ENCODE measurements around the gene AFTPH. TPM values are rescaled to one million over a fixed set of nuclear protein-coding genes. Genes with fewer than 3 reads are reported as not detected.

Gene AFTPH, protein sequence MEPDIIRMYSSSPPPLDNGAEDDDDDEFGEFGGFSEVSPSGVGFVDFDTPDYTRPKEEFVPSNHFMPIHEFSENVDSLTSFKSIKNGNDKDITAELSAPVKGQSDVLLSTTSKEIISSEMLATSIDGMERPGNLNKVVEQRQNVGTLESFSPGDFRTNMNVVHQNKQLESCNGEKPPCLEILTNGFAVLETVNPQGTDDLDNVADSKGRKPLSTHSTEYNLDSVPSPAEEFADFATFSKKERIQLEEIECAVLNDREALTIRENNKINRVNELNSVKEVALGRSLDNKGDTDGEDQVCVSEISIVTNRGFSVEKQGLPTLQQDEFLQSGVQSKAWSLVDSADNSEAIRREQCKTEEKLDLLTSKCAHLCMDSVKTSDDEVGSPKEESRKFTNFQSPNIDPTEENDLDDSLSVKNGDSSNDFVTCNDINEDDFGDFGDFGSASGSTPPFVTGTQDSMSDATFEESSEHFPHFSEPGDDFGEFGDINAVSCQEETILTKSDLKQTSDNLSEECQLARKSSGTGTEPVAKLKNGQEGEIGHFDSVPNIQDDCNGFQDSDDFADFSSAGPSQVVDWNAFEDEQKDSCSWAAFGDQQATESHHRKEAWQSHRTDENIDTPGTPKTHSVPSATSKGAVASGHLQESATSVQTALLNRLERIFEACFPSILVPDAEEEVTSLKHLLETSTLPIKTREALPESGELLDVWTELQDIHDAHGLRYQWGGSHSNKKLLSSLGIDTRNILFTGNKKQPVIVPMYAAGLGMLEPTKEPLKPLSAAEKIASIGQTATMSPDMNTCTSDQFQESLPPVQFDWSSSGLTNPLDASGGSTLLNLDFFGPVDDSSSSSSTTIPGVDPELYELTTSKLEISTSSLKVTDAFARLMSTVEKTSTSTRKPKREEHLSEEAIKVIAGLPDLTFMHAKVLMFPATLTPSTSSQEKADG
- total RNA-seq = 11.3 TPM
- long read RNA-seq, full-length matches to known transcripts = 6 of 27 reads
- long read RNA-seq, partial matches to known transcripts = 0 of 27 reads
- long read RNA-seq, other reads (novel, unspliced or antisense) = 21 of 27 reads

DNA sequence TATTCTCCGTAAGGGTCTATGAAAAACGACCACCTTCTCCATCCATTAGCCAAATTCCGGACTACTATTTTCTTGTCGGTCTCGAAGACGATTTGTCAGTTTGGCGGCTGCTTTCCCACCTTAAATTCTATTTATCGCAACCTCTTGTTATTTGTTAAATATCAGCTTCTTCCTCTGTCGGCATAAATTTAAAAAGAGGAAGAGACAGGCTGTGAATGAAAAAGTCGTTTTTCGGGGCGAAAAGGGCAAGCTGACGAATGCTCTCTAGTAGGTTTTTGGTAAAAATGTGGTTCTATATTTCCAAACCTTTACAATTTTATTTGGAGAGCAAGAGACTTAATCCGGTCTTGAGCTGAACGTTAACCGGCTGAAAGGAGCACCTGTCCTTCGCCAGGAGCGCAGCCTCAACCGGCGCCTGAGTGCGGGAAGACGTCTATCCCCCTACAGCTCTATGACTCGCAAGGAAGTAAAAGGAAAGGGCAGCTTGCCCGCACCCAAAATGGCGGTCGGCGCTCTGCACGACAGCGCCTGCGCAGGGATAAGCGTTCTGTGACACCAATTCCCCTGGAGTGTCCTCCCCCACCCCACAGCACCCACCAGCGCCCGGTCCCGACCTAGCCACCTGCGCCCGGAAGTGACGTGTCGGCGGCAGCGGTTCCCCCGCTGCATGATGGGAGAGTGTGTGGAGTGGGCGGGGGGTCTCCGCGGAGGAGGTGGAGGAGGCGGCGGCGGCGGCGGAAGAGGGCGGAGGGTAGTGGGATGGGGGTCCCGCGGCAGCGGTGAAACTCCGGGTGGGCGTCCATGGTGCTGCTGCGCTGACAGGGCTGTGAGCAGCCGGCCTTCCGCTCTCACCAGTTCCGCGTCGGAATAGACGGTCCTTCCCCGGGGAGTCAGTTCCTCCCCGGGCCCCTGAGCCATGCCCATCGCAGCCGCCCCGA lies at the start of gene AFTPH:
Gene AFTPH (plus strand): TSS at position 663 of the 938 bp plus-strand sequence. CDS start 27,147 bp downstream, outside the sequence.
- TF ChIP-seq, protein P1, sequence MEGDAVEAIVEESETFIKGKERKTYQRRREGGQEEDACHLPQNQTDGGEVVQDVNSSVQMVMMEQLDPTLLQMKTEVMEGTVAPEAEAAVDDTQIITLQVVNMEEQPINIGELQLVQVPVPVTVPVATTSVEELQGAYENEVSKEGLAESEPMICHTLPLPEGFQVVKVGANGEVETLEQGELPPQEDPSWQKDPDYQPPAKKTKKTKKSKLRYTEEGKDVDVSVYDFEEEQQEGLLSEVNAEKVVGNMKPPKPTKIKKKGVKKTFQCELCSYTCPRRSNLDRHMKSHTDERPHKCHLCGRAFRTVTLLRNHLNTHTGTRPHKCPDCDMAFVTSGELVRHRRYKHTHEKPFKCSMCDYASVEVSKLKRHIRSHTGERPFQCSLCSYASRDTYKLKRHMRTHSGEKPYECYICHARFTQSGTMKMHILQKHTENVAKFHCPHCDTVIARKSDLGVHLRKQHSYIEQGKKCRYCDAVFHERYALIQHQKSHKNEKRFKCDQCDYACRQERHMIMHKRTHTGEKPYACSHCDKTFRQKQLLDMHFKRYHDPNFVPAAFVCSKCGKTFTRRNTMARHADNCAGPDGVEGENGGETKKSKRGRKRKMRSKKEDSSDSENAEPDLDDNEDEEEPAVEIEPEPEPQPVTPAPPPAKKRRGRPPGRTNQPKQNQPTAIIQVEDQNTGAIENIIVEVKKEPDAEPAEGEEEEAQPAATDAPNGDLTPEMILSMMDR (IDR thresholded peaks at IDR 0.05; ENCODE audit: borderline replicate concordance) = no peak

DNA sequence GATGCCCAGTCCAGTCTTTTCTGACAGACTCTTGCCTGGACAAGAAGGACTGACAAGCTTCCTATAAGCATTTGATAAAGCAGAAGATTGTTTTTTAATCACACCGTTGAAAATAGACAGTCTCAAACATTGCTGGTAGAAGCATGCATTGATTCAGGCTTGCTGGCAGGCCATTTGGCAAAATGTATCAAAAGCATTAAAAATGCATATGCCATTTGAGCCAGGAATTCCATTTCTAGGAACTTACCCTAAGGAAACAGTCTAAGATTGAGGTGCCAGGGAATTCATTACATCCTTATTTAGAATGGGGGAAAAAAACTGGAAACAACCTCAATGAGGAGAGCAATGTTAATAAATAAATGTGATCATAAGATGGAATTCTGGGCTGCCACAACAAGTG lies 49.5 kb upstream of the AFTPH start:
- TF ChIP-seq, protein P1 (IDR thresholded peaks at IDR 0.05; ENCODE audit: borderline replicate concordance) = no peak
- H3K4me1 ChIP-seq = no peaks in the 10 kb centered on the region
- intact Hi-C loops (cut with micrococcal nuclease) = no loop called here
- H3K36me3 ChIP-seq = no peaks in the 10 kb centered on the region
- no peaks in the 10 kb centered on the region for H3K27me3 ChIP-seq (ENCODE audit: low read depth)
- no peak for DNase-seq
- no peaks in the 10 kb centered on the region for H3K9me3 ChIP-seq (replicated peaks)
- H3K4me3 ChIP-seq = no peak overlapping the region
- H3K27ac ChIP-seq (replicated peaks) = no peak overlapping the region

More for the DNA sequence above, at the start of gene AFTPH:
- H3K27ac ChIP-seq (replicated peaks) = peak within 1 kb of the TSS; percentile 97
- H3K4me1 ChIP-seq = peaks cover 57% of the 10 kb centered on the region
- no peaks in the 10 kb centered on the region for H3K27me3 ChIP-seq (ENCODE audit: low read depth)
- peak within 1 kb of the TSS; percentile 98 for H3K4me3 ChIP-seq
- peak; percentile 98 for DNase-seq
- intact Hi-C loops (cut with micrococcal nuclease) = loop anchor here (10.0 kb wide), 1 partner anchor 341 kb away; no protein-coding TSS in a partner anchor
- no peaks in the 10 kb centered on the region for H3K9me3 ChIP-seq (replicated peaks)
- H3K36me3 ChIP-seq = no peaks in the 10 kb centered on the region

DNA sequence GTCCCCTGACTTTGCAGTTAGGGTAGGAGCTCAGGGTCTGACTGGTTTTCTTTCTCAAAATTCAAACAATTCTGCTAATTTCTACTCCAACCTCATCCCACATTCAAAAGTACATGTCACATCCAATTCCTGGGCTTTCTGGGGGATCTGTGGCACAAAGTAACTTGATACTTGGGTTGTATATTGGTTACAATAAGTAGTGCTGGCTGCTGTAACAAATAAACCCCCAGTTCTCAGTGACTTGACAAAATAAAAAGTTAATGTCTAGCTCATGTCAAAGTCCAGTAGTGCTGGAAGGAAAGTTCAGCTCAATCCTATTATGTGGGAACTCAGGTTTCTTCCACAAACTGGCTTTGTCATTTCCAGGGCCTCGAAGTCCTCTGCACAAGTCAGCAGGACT lies 47.1 kb upstream of the AFTPH start:
- H3K27ac ChIP-seq (replicated peaks) = no peak overlapping the region
- H3K36me3 ChIP-seq = no peaks in the 10 kb centered on the region
- TF ChIP-seq, protein P1 (IDR thresholded peaks at IDR 0.05; ENCODE audit: borderline replicate concordance) = no peak
- no peaks in the 10 kb centered on the region for H3K4me1 ChIP-seq
- H3K9me3 ChIP-seq (replicated peaks) = no peaks in the 10 kb centered on the region
- H3K27me3 ChIP-seq (ENCODE audit: low read depth) = no peaks in the 10 kb centered on the region
- intact Hi-C loops (cut with micrococcal nuclease) = no loop called here
- no peak overlapping the region for H3K4me3 ChIP-seq
- no peak for DNase-seq

DNA sequence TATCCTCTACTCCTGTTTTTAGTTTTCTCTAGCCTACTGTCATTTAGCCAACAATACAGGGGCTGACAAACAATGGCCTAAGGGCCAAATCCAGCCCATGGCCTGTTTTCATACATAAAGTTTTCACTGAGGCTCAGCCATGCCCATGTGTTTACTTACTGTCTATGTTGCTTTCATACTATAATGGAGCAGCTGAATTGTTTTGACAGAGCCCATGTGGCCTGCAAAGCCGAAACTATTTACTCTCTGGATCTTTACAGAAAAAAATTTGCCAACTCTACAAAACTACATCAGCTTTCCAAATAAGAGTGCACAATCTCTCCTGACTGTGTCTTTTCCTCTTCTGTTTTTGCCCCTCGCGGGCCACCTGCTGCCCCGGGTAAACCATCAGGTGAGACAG lies 46.1 kb upstream of the AFTPH start:
- intact Hi-C loops (cut with micrococcal nuclease) = no loop called here
- peaks cover 6% of the 10 kb centered on the region for H3K4me1 ChIP-seq
- no peaks in the 10 kb centered on the region for H3K27me3 ChIP-seq (ENCODE audit: low read depth)
- H3K36me3 ChIP-seq = no peaks in the 10 kb centered on the region
- no peaks in the 10 kb centered on the region for H3K9me3 ChIP-seq (replicated peaks)
- no peak overlapping the region for H3K27ac ChIP-seq (replicated peaks)
- H3K4me3 ChIP-seq = no peak overlapping the region
- TF ChIP-seq, protein P1 (IDR thresholded peaks at IDR 0.05; ENCODE audit: borderline replicate concordance) = no peak
- no peak for DNase-seq
